GM18870 (cell line): ENCODE measurements around the gene HIGD1A.

Experiments used
- ATAC-seq: cut with Tn5 transposase; IDR thresholded peaks from one replicate; pipeline ENCODE4 v1.9.1; 2021; ENCODE audit warnings: moderate library complexity; ENCODE audit not compliant: unreplicated experiment

HIGD1A gene

DNA sequence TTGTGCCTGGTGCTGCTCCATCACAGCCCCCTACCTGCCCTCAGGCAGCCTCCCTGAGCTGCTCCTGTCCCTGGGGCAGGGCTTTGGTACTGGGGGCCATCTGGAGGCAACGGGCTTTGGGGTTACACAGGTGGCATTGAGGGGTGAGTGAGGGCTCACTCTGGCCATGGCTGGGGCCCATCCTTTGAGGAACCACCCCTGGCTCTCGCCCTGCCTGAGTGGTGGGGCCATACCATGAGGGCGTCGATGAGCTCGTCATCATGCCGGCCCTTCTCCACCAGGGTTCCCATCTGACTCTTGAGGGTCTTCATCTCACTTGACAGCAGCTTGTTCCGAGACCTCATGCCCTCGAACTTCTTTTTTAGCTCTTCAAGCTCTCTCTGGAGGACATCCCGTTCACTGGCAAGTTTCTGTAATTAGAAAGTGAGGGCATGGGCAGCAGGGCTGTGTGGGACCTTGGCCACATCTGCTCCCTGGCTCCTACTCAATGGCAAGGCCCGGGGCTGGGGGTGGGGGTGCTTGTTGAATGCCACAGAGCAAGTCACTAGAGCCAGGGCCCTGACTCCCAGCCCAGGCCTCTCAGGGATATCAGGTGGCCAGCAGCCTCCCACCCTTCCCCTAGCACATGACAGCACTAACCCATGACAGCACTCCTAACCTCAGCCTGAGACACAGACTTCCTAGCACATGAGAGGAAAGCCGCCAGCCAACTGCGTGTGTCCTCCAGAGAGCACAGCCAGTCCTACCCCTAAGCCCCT is 64.7 kb downstream of the HIGD1A start:
- ATAC-seq: no peak

GRCh38 chr3:42736531-42736930 is 67.8 kb downstream of the HIGD1A start:
- ATAC-seq: no peak

- ATAC-seq: no peak
Measured at GRCh38 chr3:42736081-42736480, 68.2 kb downstream of the HIGD1A start.

DNA sequence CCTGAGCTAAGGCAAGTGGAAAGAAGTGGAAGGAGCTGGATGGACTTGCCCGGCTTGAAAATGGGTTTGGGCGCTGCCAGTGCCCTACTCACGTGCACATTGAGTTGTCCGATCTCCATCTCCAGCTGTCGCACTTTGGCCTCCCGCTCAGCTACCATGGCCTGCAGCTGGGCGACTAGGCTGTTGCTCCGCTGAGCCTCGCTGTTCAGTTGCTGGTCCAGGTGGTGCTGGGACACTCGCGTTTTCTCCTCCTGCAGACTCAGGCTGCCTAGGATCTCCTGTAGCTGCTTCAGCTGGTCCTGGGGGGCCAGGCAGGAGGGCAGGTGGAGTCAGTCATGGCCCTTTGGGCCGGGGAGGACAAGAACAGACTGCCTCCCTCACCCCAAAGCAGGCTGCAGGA is 68.7 kb downstream of the HIGD1A start:
- no peak for ATAC-seq

GRCh38 chr3:42735019-42735418 is 69.3 kb downstream of the HIGD1A start:
- no peak for ATAC-seq

DNA sequence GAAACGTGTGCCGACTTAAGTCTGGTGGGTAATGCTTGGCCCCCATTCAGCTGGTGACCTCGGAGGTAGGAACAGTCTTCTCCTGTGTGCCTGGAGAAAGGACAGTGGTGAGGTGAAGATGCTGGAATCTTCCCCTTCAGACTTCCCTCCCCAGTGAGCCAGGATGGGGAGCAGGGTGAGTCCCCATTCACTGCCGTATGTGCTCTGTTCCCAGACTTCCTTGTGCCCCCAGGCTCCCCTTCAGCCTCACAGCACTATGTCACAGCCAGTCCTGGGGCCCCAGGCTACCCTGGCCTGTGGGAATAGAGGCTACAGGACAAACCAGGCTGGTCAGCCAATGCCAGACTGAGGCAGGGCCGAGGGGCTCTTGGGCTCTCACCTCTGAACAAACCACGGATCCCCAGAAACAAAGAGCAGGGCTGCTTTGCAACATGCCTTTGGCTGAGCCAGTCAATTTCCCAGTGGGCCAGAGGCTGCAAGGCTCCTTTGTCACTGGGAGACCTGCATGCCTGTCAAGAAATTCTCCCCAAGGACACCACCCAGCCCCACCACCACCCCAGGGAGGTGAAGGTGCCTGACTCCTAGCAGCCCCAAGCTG is 69.9 kb downstream of the HIGD1A start:
- ATAC-seq: no peak

GRCh38 chr3:42733501-42734262 is 70.6 kb downstream of the HIGD1A start:
- no peak for ATAC-seq
